HG03097 (cell line): ENCODE data around the gene DNAI1.
"Not testable (repeated sequence)": the region's sequence is repeated elsewhere in the genome, so short reads cannot be mapped to it uniquely, and the experiment has no call there.

Experiments used
- ATAC-seq: cut with Tn5 transposase; IDR thresholded peaks from one replicate; pipeline ENCODE4 v1.9.1; 2021; ENCODE audit not compliant: unreplicated experiment, low FRiP score

The DNAI1 gene

GRCh38 chr9:34450644-34451043 lies 8.0 kb upstream of the DNAI1 start:
- no peak for ATAC-seq

GRCh38 chr9:34451135-34451534 lies 7.5 kb upstream of the DNAI1 start:
- no peak for ATAC-seq

GRCh38 chr9:34451545-34451944 lies 7.1 kb upstream of the DNAI1 start:
- no peak for ATAC-seq

- ATAC-seq = no peak
These were observed 6.0 kb upstream of the DNAI1 start for GRCh38 chr9:34452568-34452967.

- ATAC-seq = no peak
These were observed 4.0 kb upstream of the DNAI1 start for GRCh38 chr9:34454571-34455065.

- ATAC-seq = no peak
These were observed 2.5 kb upstream of the DNAI1 start for GRCh38 chr9:34456151-34456550.

- ATAC-seq = no peak
These were observed 1.9 kb upstream of the DNAI1 start for GRCh38 chr9:34456746-34457145.

GRCh38 chr9:34457266-34458012 lies 1.2 kb upstream of the DNAI1 start:
- no peak for ATAC-seq

- no peak for ATAC-seq
These were observed 345 bp downstream of the DNAI1 start for GRCh38 chr9:34458959-34459340.

- ATAC-seq = no peak
These were observed 751 bp downstream of the DNAI1 start for GRCh38 chr9:34459356-34459755.

- no peak for ATAC-seq
These were observed 1.3 kb downstream of the DNAI1 start for GRCh38 chr9:34459941-34460340.

- ATAC-seq = no peak
These were observed 4.7 kb downstream of the DNAI1 start for GRCh38 chr9:34463098-34463900.

GRCh38 chr9:34463901-34464232 lies 5.3 kb downstream of the DNAI1 start:
- ATAC-seq = no peak

- ATAC-seq = no peak
These were observed 6.0 kb downstream of the DNAI1 start for GRCh38 chr9:34464571-34464970.

- no peak for ATAC-seq
These were observed 6.9 kb downstream of the DNAI1 start for GRCh38 chr9:34465468-34465867.

- ATAC-seq = no peak
These were observed 16.5 kb downstream of the DNAI1 start for GRCh38 chr9:34475097-34475496.

GRCh38 chr9:34477541-34477940 lies 18.9 kb downstream of the DNAI1 start:
- ATAC-seq = no peak

GRCh38 chr9:34479431-34479866 lies 20.8 kb downstream of the DNAI1 start:
- ATAC-seq = no peak

- ATAC-seq = not testable (repeated sequence)
These were observed 23.0 kb downstream of the DNAI1 start for GRCh38 chr9:34481620-34482019.

- not testable (repeated sequence) for ATAC-seq
These were observed 24.1 kb downstream of the DNAI1 start for GRCh38 chr9:34482746-34483145.

GRCh38 chr9:34484678-34485077 lies 26.1 kb downstream of the DNAI1 start:
- ATAC-seq = no peak

- ATAC-seq = no peak
These were observed 27.2 kb downstream of the DNAI1 start for GRCh38 chr9:34485822-34486221.
